ENCODE results near the gene P2RY1. TPM values are rescaled to one million over a fixed set of nuclear protein-coding genes. Genes with fewer than 3 reads are reported as not detected.

The P2RY1 gene
- total RNA-seq, 1 donor from 2014 or later: 0.36 TPM

GRCh38 chr3:152879790-152880174 is 44.9 kb downstream of the P2RY1 start:
- H3K27ac Mint-ChIP-seq: no peak overlapping the region
- H3K27me3 Mint-ChIP-seq (ENCODE audit: insufficient read depth): peaks cover 2% of the 10 kb centered on the region
- no peak for DNase-seq (ENCODE audit: low spot score)
- H3K4me1 Mint-ChIP-seq (ENCODE audit: low read depth): no peaks in the 10 kb centered on the region
- no peaks in the 10 kb centered on the region for H3K9me3 Mint-ChIP-seq
- intact Hi-C loops (cut with micrococcal nuclease): no loop called here
- H3K36me3 Mint-ChIP-seq (ENCODE audit: low read depth): no peaks in the 10 kb centered on the region
- H3K4me3 Mint-ChIP-seq: no peak overlapping the region

- intact Hi-C loops (cut with micrococcal nuclease): no loop called here
Observed at GRCh38 chr3:152885076-152885475, 50.1 kb downstream of the P2RY1 start.

More at GRCh38 chr3:152885076-152885475, 50.1 kb downstream of the P2RY1 start:
- Mint-ChIP-seq H3K9me3 (no peaks in the 10 kb centered on the region), H3K27me3 (ENCODE audit: insufficient read depth) (no peaks in the 10 kb centered on the region), H3K4me3 (no peak overlapping the region), H3K36me3 (ENCODE audit: low read depth) (no peaks in the 10 kb centered on the region), H3K4me1 (ENCODE audit: low read depth) (no peaks in the 10 kb centered on the region), H3K27ac (no peak overlapping the region)
- no peak for DNase-seq (ENCODE audit: low spot score)
